Natural killer cell (primary cell): ENCODE results near the gene CBLB. TPM values are rescaled to one million over a fixed set of nuclear protein-coding genes. Genes with fewer than 3 reads are reported as not detected.

Experiments
- ATAC-seq, 3 donors: fragments of 150-1000 bp in 2 of 3; fragments of 200-7000 bp in 1 of 3; cut with Tn5 transposase; 1 replicate in 1 of 3; 2 replicates in 2 of 3; pipeline ENCODE4 v1.10.0; 2021; ENCODE audit warnings: mild to moderate bottlenecking in 2 of 3, moderate library complexity in 2 of 3
- DNase-seq, 2 donors: peaks; one replicate each; pipeline versions ENCODE4 v3.0.0 to v3.0.0-alpha.2; 2013 to 2021; ENCODE audit warnings: mixed read lengths in 1 of 2
- H3K27ac ChIP-seq: one replicate; pipeline ENCODE4 v1.5.1; 2013; ENCODE audit warnings: mild to moderate bottlenecking, low read length
- H3K27me3 ChIP-seq: one replicate; pipeline ENCODE4 v1.6.1; 2013; ENCODE audit warnings: low read length; ENCODE audit not compliant: control insufficient read depth, insufficient read depth
- H3K36me3 ChIP-seq: one replicate; pipeline ENCODE4 v1.6.1; 2013; ENCODE audit warnings: low read length; ENCODE audit not compliant: control insufficient read depth, insufficient read depth
- H3K4me1 ChIP-seq: one replicate; pipeline ENCODE4 v1.6.1; 2013; ENCODE audit warnings: low read length; ENCODE audit not compliant: control insufficient read depth, insufficient read depth
- H3K4me3 ChIP-seq: one replicate; pipeline ENCODE4 v1.5.1; 2013; ENCODE audit warnings: low read length
- H3K9me3 ChIP-seq: one replicate; pipeline ENCODE4 v1.6.1; 2013; ENCODE audit warnings: low read length; ENCODE audit not compliant: control insufficient read depth, insufficient read depth
- H3K27ac Mint-ChIP-seq, 2 donors: one replicate each; pipeline ENCODE4 v1.8.0; 2022; ENCODE audit warnings: mild to moderate bottlenecking in 2 of 2, mixed read lengths in 2 of 2, moderate library complexity in 1 of 2
- H3K27me3 Mint-ChIP-seq, 2 donors: one replicate each; pipeline ENCODE4 v1.8.0; 2022; ENCODE audit warnings: low read depth in 2 of 2, mixed read lengths in 2 of 2
- H3K36me3 Mint-ChIP-seq: one replicate; pipeline ENCODE4 v1.8.0; 2022; ENCODE audit warnings: mixed read lengths
- H3K4me1 Mint-ChIP-seq, 2 donors: one replicate each; pipeline ENCODE4 v1.8.0; 2022; ENCODE audit warnings: mixed read lengths in 2 of 2
- H3K4me3 Mint-ChIP-seq: one replicate; pipeline ENCODE4 v1.8.0; 2022; ENCODE audit warnings: mild to moderate bottlenecking, moderate library complexity, mixed read lengths
- H3K9me3 Mint-ChIP-seq, 2 donors: one replicate each; pipeline ENCODE4 v1.8.0; 2022; ENCODE audit warnings: mixed read lengths in 2 of 2
- WGBS: methylation state at CpG from one replicate; pipeline ENCODE4 v1.1.7; 2013; ENCODE audit warnings: missing lambda C conversion rate; ENCODE audit not compliant: insufficient coverage; 5-methylcytosine and 5-hydroxymethylcytosine counted together
- intact Hi-C: fragments of 100-400 bp; cut with micrococcal nuclease; formaldehyde crosslinking; loops from one replicate; pipeline ENCODE4 v1.14.2; 2022
- total RNA-seq, 4 donors: library from RNA; stranded (reverse); fragments of 120-200 nt in 1 of 4; gene quantifications; one replicate each; pipeline versions ENCODE4 v1.2.3 to v1.2.4, GENCODE V29; 2013 to 2022
- TF ChIP-seq, protein P1 (sequence below): fragments of 200-600 bp; IDR thresholded peaks from one replicate; pipeline ENCODE4 v1.8.0; 2022; ENCODE audit warnings: antibody characterized with exemption

Gene CBLB
- total RNA-seq, 3 donors from 2014 or later (not counting 1 experiment from before 2014, with no cell fraction given), result 180 to 287 (median 230) TPM

GRCh38 chr3:105775368-105775767 is 93.4 kb downstream of the CBLB start:
- peaks cover 63 to 75% of the 10 kb centered on the region in 2 donors for H3K4me1 Mint-ChIP-seq
- TF ChIP-seq, protein P1, sequence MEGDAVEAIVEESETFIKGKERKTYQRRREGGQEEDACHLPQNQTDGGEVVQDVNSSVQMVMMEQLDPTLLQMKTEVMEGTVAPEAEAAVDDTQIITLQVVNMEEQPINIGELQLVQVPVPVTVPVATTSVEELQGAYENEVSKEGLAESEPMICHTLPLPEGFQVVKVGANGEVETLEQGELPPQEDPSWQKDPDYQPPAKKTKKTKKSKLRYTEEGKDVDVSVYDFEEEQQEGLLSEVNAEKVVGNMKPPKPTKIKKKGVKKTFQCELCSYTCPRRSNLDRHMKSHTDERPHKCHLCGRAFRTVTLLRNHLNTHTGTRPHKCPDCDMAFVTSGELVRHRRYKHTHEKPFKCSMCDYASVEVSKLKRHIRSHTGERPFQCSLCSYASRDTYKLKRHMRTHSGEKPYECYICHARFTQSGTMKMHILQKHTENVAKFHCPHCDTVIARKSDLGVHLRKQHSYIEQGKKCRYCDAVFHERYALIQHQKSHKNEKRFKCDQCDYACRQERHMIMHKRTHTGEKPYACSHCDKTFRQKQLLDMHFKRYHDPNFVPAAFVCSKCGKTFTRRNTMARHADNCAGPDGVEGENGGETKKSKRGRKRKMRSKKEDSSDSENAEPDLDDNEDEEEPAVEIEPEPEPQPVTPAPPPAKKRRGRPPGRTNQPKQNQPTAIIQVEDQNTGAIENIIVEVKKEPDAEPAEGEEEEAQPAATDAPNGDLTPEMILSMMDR, result no peak
- no peak overlapping the region for H3K4me3 Mint-ChIP-seq
- peaks cover 4% of the 10 kb centered on the region for H3K36me3 ChIP-seq
- intact Hi-C loops, result no loop called here
- peak overlapping the region; percentile 8 for H3K27ac ChIP-seq
- H3K27me3 Mint-ChIP-seq, result no peaks in the 10 kb centered on the region
- H3K4me1 ChIP-seq, result peaks cover 14% of the 10 kb centered on the region
- no peaks in the 10 kb centered on the region for H3K9me3 ChIP-seq
- H3K27ac Mint-ChIP-seq, result peak overlapping the region; percentile 22 to 68
- no peaks in the 10 kb centered on the region for H3K9me3 Mint-ChIP-seq
- ATAC-seq (no peak), DNase-seq (no peak)
- H3K27me3 ChIP-seq, result no peaks in the 10 kb centered on the region
- 38% methylated on average over 2 of the region's 3 CpGs for WGBS
- no peak overlapping the region for H3K4me3 ChIP-seq
- no peaks in the 10 kb centered on the region for H3K36me3 Mint-ChIP-seq

DNA sequence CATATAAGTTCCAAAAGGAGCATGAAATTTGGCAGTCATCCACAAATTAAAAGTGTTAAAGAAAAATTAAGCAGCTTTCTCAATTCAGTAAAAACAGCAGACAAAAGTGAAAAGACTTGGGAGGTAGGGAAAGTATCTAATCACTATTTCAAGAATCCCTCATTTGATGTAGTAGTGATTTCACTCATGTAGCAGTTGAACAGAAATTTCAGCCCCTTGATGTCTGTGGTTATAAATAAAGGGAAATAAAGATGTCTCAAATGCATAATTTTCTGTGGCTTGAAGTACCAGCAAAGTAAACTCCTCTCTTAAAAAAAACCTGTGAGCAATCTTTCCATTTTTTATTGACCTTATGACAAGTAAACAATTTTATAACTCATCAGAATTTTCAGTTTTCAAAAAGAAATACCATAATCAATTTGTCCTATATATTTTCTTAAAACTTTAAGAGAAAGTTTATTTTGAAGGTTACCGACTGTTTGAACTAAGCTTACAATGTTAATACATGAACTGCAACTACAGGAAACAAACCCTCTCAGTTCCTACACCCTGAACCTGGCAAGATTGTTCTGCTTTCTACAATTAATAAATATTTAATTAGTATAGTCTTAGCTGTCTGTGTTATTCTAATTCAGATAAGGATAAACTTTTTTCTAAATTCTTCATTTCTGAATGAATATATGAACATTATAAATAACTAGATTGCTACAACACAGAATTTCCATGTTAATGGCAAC is 94.2 kb downstream of the CBLB start:
- intact Hi-C loops, result no loop called here
- H3K4me3 Mint-ChIP-seq, result peak overlapping the region; percentile 32
- Histone ChIP-seq H3K9me3 (no peaks in the 10 kb centered on the region), H3K4me3 (no peak overlapping the region), H3K36me3 (peaks cover 4% of the 10 kb centered on the region), H3K27ac (peak overlapping the region; percentile 33), H3K27me3 (no peaks in the 10 kb centered on the region), H3K4me1 (peaks cover 16% of the 10 kb centered on the region)
- no CpG with 5 or more reads among the region's 1 CpG for WGBS
- DNase-seq (no peak), ATAC-seq (peak in 1 of 3 donors; percentile 22)
- H3K27me3 Mint-ChIP-seq, result no peaks in the 10 kb centered on the region
- no peaks in the 10 kb centered on the region for H3K9me3 Mint-ChIP-seq
- peaks cover 71 to 82% of the 10 kb centered on the region in 2 donors for H3K4me1 Mint-ChIP-seq
- TF ChIP-seq, protein P1, result no peak
- H3K36me3 Mint-ChIP-seq, result no peaks in the 10 kb centered on the region
- peak overlapping the region; percentile 22 to 68 for H3K27ac Mint-ChIP-seq

DNA sequence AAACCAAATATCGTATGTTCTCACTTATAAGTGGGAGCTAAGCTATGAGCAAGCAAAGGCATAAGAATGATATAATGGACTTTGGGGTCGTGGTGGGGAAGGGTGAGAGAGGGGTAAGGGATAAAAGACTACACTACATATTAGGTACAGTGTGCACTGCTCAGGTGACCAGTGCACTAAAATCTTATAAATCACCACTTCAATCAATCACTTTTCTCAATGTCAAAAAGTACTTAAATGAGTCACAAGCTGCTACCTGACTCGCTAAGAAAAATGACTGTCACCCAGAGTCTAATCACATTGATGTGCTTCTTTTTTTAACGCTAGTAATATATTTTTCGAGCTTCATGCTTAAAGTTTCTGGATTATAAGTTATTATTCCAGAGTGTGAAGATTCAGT is 95.5 kb downstream of the CBLB start:
- intact Hi-C loops, result loop anchor here (2.0 kb wide), 1 partner anchor 20 kb away; no protein-coding TSS in a partner anchor
- H3K27me3 Mint-ChIP-seq, result no peaks in the 10 kb centered on the region
- peaks cover 84 to 93% of the 10 kb centered on the region in 2 donors for H3K4me1 Mint-ChIP-seq
- DNase-seq (no peak), ATAC-seq (no peak)
- no peak overlapping the region for H3K4me3 Mint-ChIP-seq
- Histone ChIP-seq H3K4me1 (peaks cover 16% of the 10 kb centered on the region), H3K4me3 (no peak overlapping the region), H3K36me3 (peaks cover 4% of the 10 kb centered on the region), H3K27ac (no peak overlapping the region), H3K9me3 (no peaks in the 10 kb centered on the region), H3K27me3 (no peaks in the 10 kb centered on the region)
- peaks cover 0 to 2% of the 10 kb centered on the region in 2 donors for H3K9me3 Mint-ChIP-seq
- peak overlapping the region; percentile 68 to 78 for H3K27ac Mint-ChIP-seq
- TF ChIP-seq, protein P1, result no peak
- 92% methylated on average over 3 of the region's 5 CpGs for WGBS
- H3K36me3 Mint-ChIP-seq, result peaks cover 7% of the 10 kb centered on the region
